ENCODE measurements around the gene RASSF8. TPM values are rescaled to one million over a fixed set of nuclear protein-coding genes. Genes with fewer than 3 reads are reported as not detected.

Gene RASSF8
- total and polyA plus RNA-seq, 2 donors (not counting 3 experiments of a cell fraction or from before 2014, with no cell fraction given) = 11.1 to 59.3 TPM

GRCh38 chr12:26128168-26128567, 169.7 kb downstream of the RASSF8 start:
- intact Hi-C loops (cut with micrococcal nuclease) = loop anchor here (10.0 kb wide), 1 partner anchor 397 kb away; no protein-coding TSS in a partner anchor
- POLR2A ChIA-PET = interaction anchor here (0.8 kb wide), 1 partner anchor 17 kb away, joined by 3 read pairs; no protein-coding TSS in a partner anchor
- no peaks in the 10 kb centered on the region for H4K20me1 ChIP-seq (replicated peaks; ENCODE audit: control insufficient read depth, extremely low read depth, insufficient read depth, low read length)

More at GRCh38 chr12:26128168-26128567, 169.7 kb downstream of the RASSF8 start:
- CTCF ChIA-PET = interaction anchor here (0.8 to 2.2 kb wide), 5 partner anchors 9 to 573 kb away, joined by 3 to 12 read pairs (median 4); no protein-coding TSS in a partner anchor
- H3K9me1 ChIP-seq (replicated peaks; ENCODE audit: control insufficient read depth, extremely low read depth, insufficient read depth, low read length) = no peaks in the 10 kb centered on the region
- H3K27me3 ChIP-seq (ENCODE audit: control insufficient read depth in 2 of 2, insufficient read depth in 2 of 2, low read length in 2 of 2) = peaks cover 41 to 63% of the 10 kb centered on the region in 2 experiments
- H3K79me2 ChIP-seq (ENCODE audit: control insufficient read depth, insufficient read depth, low read length) = no peaks in the 10 kb centered on the region
- H3K9me3 ChIP-seq (replicated peaks; ENCODE audit: control insufficient read depth, insufficient read depth, low read length) = no peaks in the 10 kb centered on the region
- peaks cover 15% of the 10 kb centered on the region for H3K4me1 ChIP-seq (ENCODE audit: control insufficient read depth, extremely low read depth, insufficient read depth, low read length)
- DNase-seq (ENCODE audit: low read depth, low spot score) = no peak
- FAIRE-seq = no peak
- no TSS peak for BruUV-seq (replicated peaks)
- H2AFZ ChIP-seq (ENCODE audit: low read depth, low read length) = no peak overlapping the region
- dilution Hi-C loops (cut with MboI; ENCODE audit: extremely low pct_ligation_motif_present, low sequenced_read_pairs) = no loop called here
- no peak overlapping the region for H3K4me3 ChIP-seq (replicated peaks in 1 of 3; ENCODE audit: insufficient read depth in 1 of 3, low read depth in 1 of 3, low read length in 3 of 3)
- H3K36me3 ChIP-seq (ENCODE audit: control insufficient read depth in 2 of 2, extremely low read depth in 1 of 2, insufficient read depth in 2 of 2, low read length in 2 of 2) = no peaks in the 10 kb centered on the region
- no peak overlapping the region for H3K9ac ChIP-seq (replicated peaks; ENCODE audit: extremely low read depth, insufficient read depth, low read length)
- TF ChIP-seq GATA2 (IDR thresholded peaks at IDR 0.05; ENCODE audit: insufficient read depth, insufficient read length, low read depth, low read length) = peak; percentile 50
- TF ChIP-seq JUN (IDR thresholded peaks at IDR 0.05; ENCODE audit: borderline replicate concordance, insufficient read depth, insufficient read length, low read depth) = no peak
- TF ChIP-seq, protein P1, sequence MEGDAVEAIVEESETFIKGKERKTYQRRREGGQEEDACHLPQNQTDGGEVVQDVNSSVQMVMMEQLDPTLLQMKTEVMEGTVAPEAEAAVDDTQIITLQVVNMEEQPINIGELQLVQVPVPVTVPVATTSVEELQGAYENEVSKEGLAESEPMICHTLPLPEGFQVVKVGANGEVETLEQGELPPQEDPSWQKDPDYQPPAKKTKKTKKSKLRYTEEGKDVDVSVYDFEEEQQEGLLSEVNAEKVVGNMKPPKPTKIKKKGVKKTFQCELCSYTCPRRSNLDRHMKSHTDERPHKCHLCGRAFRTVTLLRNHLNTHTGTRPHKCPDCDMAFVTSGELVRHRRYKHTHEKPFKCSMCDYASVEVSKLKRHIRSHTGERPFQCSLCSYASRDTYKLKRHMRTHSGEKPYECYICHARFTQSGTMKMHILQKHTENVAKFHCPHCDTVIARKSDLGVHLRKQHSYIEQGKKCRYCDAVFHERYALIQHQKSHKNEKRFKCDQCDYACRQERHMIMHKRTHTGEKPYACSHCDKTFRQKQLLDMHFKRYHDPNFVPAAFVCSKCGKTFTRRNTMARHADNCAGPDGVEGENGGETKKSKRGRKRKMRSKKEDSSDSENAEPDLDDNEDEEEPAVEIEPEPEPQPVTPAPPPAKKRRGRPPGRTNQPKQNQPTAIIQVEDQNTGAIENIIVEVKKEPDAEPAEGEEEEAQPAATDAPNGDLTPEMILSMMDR (IDR thresholded peaks at IDR 0.05; ENCODE audit: extremely low read depth in 1 of 2, insufficient read depth in 1 of 2, low read depth in 1 of 2, low read length in 2 of 2) = no peak
- TF ChIP-seq MAX (IDR thresholded peaks at IDR 0.05; ENCODE audit: insufficient read depth, insufficient read length) = no peak
- H3K4me2 ChIP-seq (ENCODE audit: insufficient read depth, low read length) = no peak overlapping the region
- H3K27ac ChIP-seq (ENCODE audit: insufficient read depth, low read depth, low read length) = no peak overlapping the region

Other genes with a start within 250 kb of the RASSF8 start
- gene BHLHE41, start 166.4 kb downstream of the RASSF8 start, total RNA-seq = 0.07 and 0.24 TPM in 2 replicates
- 0.03 and 0.12 TPM in 2 replicates for gene BHLHE41, start 166.4 kb downstream of the RASSF8 start, polyA plus RNA-seq
- 0.65 and 2.1 TPM in 2 replicates for gene SSPN, start 236.9 kb downstream of the RASSF8 start, total RNA-seq
- 0.75 and 1.3 TPM in 2 replicates for gene SSPN, start 236.9 kb downstream of the RASSF8 start, polyA plus RNA-seq

Measured in endothelial cell of umbilical vein (primary cell).